ENCODE results near the gene SCP2D1.

- TF ChIP-seq EZH2 (IDR thresholded peaks at IDR 0.05; ENCODE audit: low read length, missing control alignments) (no peak), CTCF (conservative IDR thresholded peaks at IDR 0.05 in 1 of 2, IDR thresholded peaks at IDR 0.05 in 1 of 2; ENCODE audit: low read depth in 1 of 2, low read length in 2 of 2) (no peak)
Observed at GRCh38 chr20:18832546-18833200, 19.1 kb downstream of the SCP2D1 start.

Data from fibroblast of lung (primary cell).